GM23338 (cell line): Measurements from ENCODE around the gene ATAD5.

ENCODE experiments used
- POLR2AphosphoS5 ChIP-seq: IDR thresholded peaks from 2 replicates; pipeline ENCODE4 v1.6.1; 2016; ENCODE audit warnings: antibody characterized with exemption, low read depth
- REST ChIP-seq: IDR thresholded peaks from one replicate; pipeline ENCODE4 v1.6.1; 2018; ENCODE audit warnings: antibody characterized with exemption; ENCODE audit not compliant: unreplicated experiment
- TF ChIP-seq, protein P1 (sequence below), 2 experiments: fragments of 200-600 bp in 1 of 2; sonication (generic) in 1 of 2; conservative IDR thresholded peaks; 2 replicates each; pipeline versions ENCODE4 v1.5.1 to v1.6.1; 2016 to 2017; ENCODE audit warnings: antibody characterized with exemption in 2 of 2, low read depth in 2 of 2, mild to moderate bottlenecking in 2 of 2, moderate library complexity in 1 of 2

DNA sequence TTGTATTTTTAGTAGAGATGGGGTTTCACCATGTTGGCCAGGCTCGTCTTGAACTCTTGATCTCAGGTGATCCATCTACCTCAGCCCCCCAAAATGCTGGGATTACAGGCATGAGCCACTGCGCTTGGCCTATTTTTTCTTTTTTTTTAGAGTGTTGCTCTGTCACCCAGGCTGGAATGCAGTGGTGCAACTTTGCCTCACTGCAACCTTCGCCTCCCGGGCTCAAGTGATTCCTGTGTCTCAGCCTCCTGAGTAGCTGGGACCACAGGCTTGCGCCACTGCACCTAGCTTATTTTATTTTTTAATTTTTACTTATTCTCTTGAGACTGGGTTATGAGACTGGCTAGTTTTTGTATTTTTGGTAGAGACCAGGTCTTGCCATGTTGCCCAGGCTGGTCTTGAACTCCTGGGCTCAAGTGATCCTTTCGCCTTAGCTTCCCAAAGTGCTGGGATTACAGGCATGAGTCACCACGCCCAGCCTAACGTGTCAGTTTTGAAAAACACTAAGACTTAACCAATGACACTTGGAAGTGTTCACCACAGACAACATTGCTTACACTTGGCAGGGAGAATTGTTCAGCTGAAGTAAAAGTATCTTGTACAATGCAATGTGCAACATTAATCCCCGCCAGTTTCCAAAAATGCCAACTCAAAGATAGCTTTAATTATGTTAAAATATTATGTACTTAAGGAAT is 26.9 kb downstream of the ATAD5 start:
- TF ChIP-seq, protein P1, sequence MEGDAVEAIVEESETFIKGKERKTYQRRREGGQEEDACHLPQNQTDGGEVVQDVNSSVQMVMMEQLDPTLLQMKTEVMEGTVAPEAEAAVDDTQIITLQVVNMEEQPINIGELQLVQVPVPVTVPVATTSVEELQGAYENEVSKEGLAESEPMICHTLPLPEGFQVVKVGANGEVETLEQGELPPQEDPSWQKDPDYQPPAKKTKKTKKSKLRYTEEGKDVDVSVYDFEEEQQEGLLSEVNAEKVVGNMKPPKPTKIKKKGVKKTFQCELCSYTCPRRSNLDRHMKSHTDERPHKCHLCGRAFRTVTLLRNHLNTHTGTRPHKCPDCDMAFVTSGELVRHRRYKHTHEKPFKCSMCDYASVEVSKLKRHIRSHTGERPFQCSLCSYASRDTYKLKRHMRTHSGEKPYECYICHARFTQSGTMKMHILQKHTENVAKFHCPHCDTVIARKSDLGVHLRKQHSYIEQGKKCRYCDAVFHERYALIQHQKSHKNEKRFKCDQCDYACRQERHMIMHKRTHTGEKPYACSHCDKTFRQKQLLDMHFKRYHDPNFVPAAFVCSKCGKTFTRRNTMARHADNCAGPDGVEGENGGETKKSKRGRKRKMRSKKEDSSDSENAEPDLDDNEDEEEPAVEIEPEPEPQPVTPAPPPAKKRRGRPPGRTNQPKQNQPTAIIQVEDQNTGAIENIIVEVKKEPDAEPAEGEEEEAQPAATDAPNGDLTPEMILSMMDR (conservative IDR thresholded peaks at IDR 0.05; ENCODE audit: low read depth in 2 of 2), result no peak
- TF ChIP-seq REST (no peak), POLR2AphosphoS5 (no peak)
